ENCODE results near the gene AFAP1.

AFAP1 gene

GRCh38 chr4:7963691-7964090 is 24.0 kb upstream of the AFAP1 start:
- no peak overlapping the region for H3K4me3 ChIP-seq (ENCODE audit: low read length)
- DNase-seq (ENCODE audit: low read depth) = no peak
- TF ChIP-seq CTCF (conservative IDR thresholded peaks at IDR 0.05; ENCODE audit: low read depth, low read length) = no peak

- no peak overlapping the region for H3K4me3 ChIP-seq (ENCODE audit: low read length)
- no peak for DNase-seq (ENCODE audit: low read depth)
- TF ChIP-seq CTCF (conservative IDR thresholded peaks at IDR 0.05; ENCODE audit: low read depth, low read length) = no peak
Measured at GRCh38 chr4:7962609-7963508, 23.2 kb upstream of the AFAP1 start.

GRCh38 chr4:7960790-7961655 is 21.4 kb upstream of the AFAP1 start:
- no peak overlapping the region for H3K4me3 ChIP-seq (ENCODE audit: low read length)
- peak; percentile 98 for DNase-seq (ENCODE audit: low read depth)
- TF ChIP-seq CTCF (conservative IDR thresholded peaks at IDR 0.05; ENCODE audit: low read depth, low read length) = no peak

GRCh38 chr4:7960017-7960789 is 20.5 kb upstream of the AFAP1 start:
- no peak for DNase-seq (ENCODE audit: low read depth)
- no peak overlapping the region for H3K4me3 ChIP-seq (ENCODE audit: low read length)
- TF ChIP-seq CTCF (conservative IDR thresholded peaks at IDR 0.05; ENCODE audit: low read depth, low read length) = no peak

GRCh38 chr4:7959078-7959477 is 19.4 kb upstream of the AFAP1 start:
- peak; percentile 7 for TF ChIP-seq CTCF (conservative IDR thresholded peaks at IDR 0.05; ENCODE audit: low read depth, low read length)
- H3K4me3 ChIP-seq (ENCODE audit: low read length) = no peak overlapping the region
- no peak for DNase-seq (ENCODE audit: low read depth)

GRCh38 chr4:7956934-7957656 is 17.4 kb upstream of the AFAP1 start:
- H3K4me3 ChIP-seq (ENCODE audit: low read length) = no peak overlapping the region
- no peak for TF ChIP-seq CTCF (conservative IDR thresholded peaks at IDR 0.05; ENCODE audit: low read depth, low read length)
- peak; percentile 82 for DNase-seq (ENCODE audit: low read depth)

Measured in retinal pigment epithelial cell (primary cell).